Measurements from ENCODE around the gene NKIRAS1.

The NKIRAS1 gene

GRCh38 chr3:23888617-23889228 is 28.1 kb downstream of the NKIRAS1 start:
- DNase-seq (no peak), ATAC-seq (ENCODE audit: insufficient read depth, low read depth) (no peak)
- no peak overlapping the region for H3K4me2 ChIP-seq (ENCODE audit: insufficient read depth, low read length)
- H2AFZ ChIP-seq (ENCODE audit: low read depth, low read length): no peak overlapping the region
- no peaks in the 10 kb centered on the region for H3K9me3 ChIP-seq (ENCODE audit: insufficient read depth, low read length, severe bottlenecking)
- H3K4me3 ChIP-seq (ENCODE audit: low read depth in 1 of 2, low read length in 2 of 2): no peak overlapping the region
- no peak overlapping the region for H3K9ac ChIP-seq (ENCODE audit: low read depth, low read length)
- peaks cover 28% of the 10 kb centered on the region for H4K20me1 ChIP-seq (ENCODE audit: insufficient read depth, low read length)
- no peaks in the 10 kb centered on the region for H3K4me1 ChIP-seq (ENCODE audit: insufficient read depth, low read length)
- H3K27me3 ChIP-seq (ENCODE audit: insufficient read depth, low read length, poor library complexity): no peaks in the 10 kb centered on the region
- peak; percentile 81 for TF ChIP-seq CTCF (IDR thresholded peaks at IDR 0.05; ENCODE audit: borderline replicate concordance, extremely low read depth, low read length, poor library complexity, severe bottlenecking)
- no peak for TF ChIP-seq EZH2 (IDR thresholded peaks at IDR 0.05; ENCODE audit: borderline replicate concordance, low read depth, low read length, severe bottlenecking)
- H3K79me2 ChIP-seq (ENCODE audit: insufficient read depth, low read length): peaks cover 3% of the 10 kb centered on the region; the same call in 1 of the 2 replicates
- H3K27ac ChIP-seq (ENCODE audit: low read length): no peak overlapping the region
- peaks cover 31% of the 10 kb centered on the region for H3K36me3 ChIP-seq (ENCODE audit: insufficient read depth, low read length)

GRCh38 chr3:23886311-23886710 is 30.5 kb downstream of the NKIRAS1 start:
- Histone ChIP-seq H3K4me2 (ENCODE audit: insufficient read depth, low read length) (no peak overlapping the region), H3K27ac (ENCODE audit: low read length) (no peak overlapping the region), H3K27me3 (ENCODE audit: insufficient read depth, low read length, poor library complexity) (no peaks in the 10 kb centered on the region), H3K4me1 (ENCODE audit: insufficient read depth, low read length) (no peaks in the 10 kb centered on the region), H3K79me2 (ENCODE audit: insufficient read depth, low read length) (peaks cover 3% of the 10 kb centered on the region; the same call in 1 of the 2 replicates), H3K9me3 (ENCODE audit: insufficient read depth, low read length, severe bottlenecking) (no peaks in the 10 kb centered on the region), H3K4me3 (ENCODE audit: low read depth in 1 of 2, low read length in 2 of 2) (no peak overlapping the region), H2AFZ (ENCODE audit: low read depth, low read length) (no peak overlapping the region), H3K36me3 (ENCODE audit: insufficient read depth, low read length) (peaks cover 23% of the 10 kb centered on the region), H4K20me1 (ENCODE audit: insufficient read depth, low read length) (peaks cover 32% of the 10 kb centered on the region), H3K9ac (ENCODE audit: low read depth, low read length) (no peak overlapping the region)
- TF ChIP-seq CTCF (IDR thresholded peaks at IDR 0.05; ENCODE audit: borderline replicate concordance, extremely low read depth, low read length, poor library complexity, severe bottlenecking) (no peak), EZH2 (IDR thresholded peaks at IDR 0.05; ENCODE audit: borderline replicate concordance, low read depth, low read length, severe bottlenecking) (no peak)
- ATAC-seq (ENCODE audit: insufficient read depth, low read depth) (no peak), DNase-seq (no peak)

- peaks cover 3% of the 10 kb centered on the region; the same call in 1 of the 2 replicates for H3K79me2 ChIP-seq (ENCODE audit: insufficient read depth, low read length)
- H3K36me3 ChIP-seq (ENCODE audit: insufficient read depth, low read length): peaks cover 13% of the 10 kb centered on the region; the same call in 1 of the 2 replicates
- TF ChIP-seq EZH2 (IDR thresholded peaks at IDR 0.05; ENCODE audit: borderline replicate concordance, low read depth, low read length, severe bottlenecking) (no peak), CTCF (IDR thresholded peaks at IDR 0.05; ENCODE audit: borderline replicate concordance, extremely low read depth, low read length, poor library complexity, severe bottlenecking) (no peak)
- no peaks in the 10 kb centered on the region for H3K9me3 ChIP-seq (ENCODE audit: insufficient read depth, low read length, severe bottlenecking)
- no peak overlapping the region for H3K9ac ChIP-seq (ENCODE audit: low read depth, low read length)
- H2AFZ ChIP-seq (ENCODE audit: low read depth, low read length): no peak overlapping the region
- no peaks in the 10 kb centered on the region for H3K4me1 ChIP-seq (ENCODE audit: insufficient read depth, low read length)
- DNase-seq (no peak), ATAC-seq (ENCODE audit: insufficient read depth, low read depth) (no peak)
- H3K27me3 ChIP-seq (ENCODE audit: insufficient read depth, low read length, poor library complexity): no peaks in the 10 kb centered on the region
- H4K20me1 ChIP-seq (ENCODE audit: insufficient read depth, low read length): peaks cover 33% of the 10 kb centered on the region
- no peak overlapping the region for H3K4me3 ChIP-seq (ENCODE audit: low read depth in 1 of 2, low read length in 2 of 2)
- H3K4me2 ChIP-seq (ENCODE audit: insufficient read depth, low read length): no peak overlapping the region
- H3K27ac ChIP-seq (ENCODE audit: low read length): no peak overlapping the region
These were observed 31.6 kb downstream of the NKIRAS1 start for GRCh38 chr3:23885210-23885609.
